ENCODE results near the gene MPC1L.
"Not testable (repeated sequence)": the region's sequence is repeated elsewhere in the genome, so short reads cannot be mapped to it uniquely, and the experiment has no call there.

DNA sequence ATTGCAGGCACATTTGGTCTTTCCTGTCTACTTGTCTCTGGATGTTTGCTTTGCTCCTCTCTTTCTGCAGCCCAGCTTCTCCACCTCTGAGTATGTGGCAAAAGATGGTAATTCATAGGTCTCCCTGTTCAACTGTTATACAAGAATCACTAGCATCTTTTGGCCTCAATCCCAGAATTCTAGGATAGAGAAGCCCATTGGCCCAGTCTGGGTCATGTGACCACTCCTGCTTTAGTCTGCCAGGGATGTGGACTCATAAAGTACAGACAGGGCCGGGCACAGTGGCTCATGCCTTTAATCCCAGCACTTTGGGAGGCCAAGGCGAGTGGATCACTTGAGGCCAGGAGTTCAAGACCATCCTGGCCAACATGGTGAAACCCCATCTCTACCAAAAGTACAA, 47.8 kb upstream of the MPC1L start:
- TF ChIP-seq, protein P1, sequence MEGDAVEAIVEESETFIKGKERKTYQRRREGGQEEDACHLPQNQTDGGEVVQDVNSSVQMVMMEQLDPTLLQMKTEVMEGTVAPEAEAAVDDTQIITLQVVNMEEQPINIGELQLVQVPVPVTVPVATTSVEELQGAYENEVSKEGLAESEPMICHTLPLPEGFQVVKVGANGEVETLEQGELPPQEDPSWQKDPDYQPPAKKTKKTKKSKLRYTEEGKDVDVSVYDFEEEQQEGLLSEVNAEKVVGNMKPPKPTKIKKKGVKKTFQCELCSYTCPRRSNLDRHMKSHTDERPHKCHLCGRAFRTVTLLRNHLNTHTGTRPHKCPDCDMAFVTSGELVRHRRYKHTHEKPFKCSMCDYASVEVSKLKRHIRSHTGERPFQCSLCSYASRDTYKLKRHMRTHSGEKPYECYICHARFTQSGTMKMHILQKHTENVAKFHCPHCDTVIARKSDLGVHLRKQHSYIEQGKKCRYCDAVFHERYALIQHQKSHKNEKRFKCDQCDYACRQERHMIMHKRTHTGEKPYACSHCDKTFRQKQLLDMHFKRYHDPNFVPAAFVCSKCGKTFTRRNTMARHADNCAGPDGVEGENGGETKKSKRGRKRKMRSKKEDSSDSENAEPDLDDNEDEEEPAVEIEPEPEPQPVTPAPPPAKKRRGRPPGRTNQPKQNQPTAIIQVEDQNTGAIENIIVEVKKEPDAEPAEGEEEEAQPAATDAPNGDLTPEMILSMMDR (IDR thresholded peaks at IDR 0.05): not testable (repeated sequence)
- TF ChIP-seq POLR2A (IDR thresholded peaks at IDR 0.05): not testable (repeated sequence)
